Measurements from ENCODE around the gene SEZ6. TPM values are rescaled to one million over a fixed set of nuclear protein-coding genes. Genes with fewer than 3 reads are reported as not detected.

The SEZ6 gene
- total RNA-seq, 3 donors from 2014 or later: not detected

DNA sequence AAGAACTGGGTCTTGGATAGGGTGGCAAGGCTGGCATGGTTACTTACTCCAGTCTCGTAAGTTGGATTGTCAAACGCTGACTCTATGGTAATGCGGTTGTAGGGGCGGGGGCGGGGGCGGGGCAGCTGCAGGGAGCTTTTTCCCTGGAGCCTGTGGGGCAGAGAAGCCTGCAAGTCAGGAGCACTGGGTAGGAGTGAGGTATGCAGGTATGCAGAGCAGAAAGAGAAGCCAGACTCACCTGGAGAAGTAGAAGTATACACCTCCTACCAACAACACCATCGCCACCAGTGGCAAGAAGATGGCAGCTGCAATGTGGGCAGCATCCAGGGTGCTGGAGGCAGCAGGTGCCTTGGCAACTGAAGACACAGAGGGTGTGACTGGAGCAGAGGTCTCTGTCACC lies 49.7 kb downstream of the SEZ6 start:
- TF ChIP-seq POLR2AphosphoS5 (IDR thresholded peaks at IDR 0.05) (no peak), POLR2A (IDR thresholded peaks at IDR 0.05) (no peak)
- TF ChIP-seq, protein P1, sequence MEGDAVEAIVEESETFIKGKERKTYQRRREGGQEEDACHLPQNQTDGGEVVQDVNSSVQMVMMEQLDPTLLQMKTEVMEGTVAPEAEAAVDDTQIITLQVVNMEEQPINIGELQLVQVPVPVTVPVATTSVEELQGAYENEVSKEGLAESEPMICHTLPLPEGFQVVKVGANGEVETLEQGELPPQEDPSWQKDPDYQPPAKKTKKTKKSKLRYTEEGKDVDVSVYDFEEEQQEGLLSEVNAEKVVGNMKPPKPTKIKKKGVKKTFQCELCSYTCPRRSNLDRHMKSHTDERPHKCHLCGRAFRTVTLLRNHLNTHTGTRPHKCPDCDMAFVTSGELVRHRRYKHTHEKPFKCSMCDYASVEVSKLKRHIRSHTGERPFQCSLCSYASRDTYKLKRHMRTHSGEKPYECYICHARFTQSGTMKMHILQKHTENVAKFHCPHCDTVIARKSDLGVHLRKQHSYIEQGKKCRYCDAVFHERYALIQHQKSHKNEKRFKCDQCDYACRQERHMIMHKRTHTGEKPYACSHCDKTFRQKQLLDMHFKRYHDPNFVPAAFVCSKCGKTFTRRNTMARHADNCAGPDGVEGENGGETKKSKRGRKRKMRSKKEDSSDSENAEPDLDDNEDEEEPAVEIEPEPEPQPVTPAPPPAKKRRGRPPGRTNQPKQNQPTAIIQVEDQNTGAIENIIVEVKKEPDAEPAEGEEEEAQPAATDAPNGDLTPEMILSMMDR (IDR thresholded peaks at IDR 0.05): no peak
- intact Hi-C loops (cut with DNase I; ENCODE audit: low total_unique reads): no loop called here

DNA sequence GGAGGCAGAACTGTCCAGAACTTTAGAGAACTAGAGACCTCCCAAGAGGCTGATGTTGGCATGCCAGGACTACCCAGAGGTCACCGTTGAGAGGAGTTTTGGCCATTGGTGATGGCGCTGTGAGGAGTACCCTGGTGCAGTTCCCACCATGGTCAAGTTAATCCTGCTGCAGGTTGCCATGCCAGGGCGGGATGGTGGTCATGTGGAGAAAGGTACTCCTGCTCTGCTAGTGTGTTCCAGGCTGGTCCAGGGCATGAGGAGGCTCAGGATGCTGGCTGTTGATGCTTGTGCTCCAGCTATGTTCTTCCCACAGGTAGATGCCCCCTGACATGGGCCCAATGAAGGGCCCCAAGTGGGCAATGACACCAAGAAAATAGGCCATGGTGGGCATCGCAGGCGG lies 50.4 kb downstream of the SEZ6 start:
- Histone ChIP-seq H3K4me3 (no peak overlapping the region), H3K4me1 (no peaks in the 10 kb centered on the region), H3K27me3 (no peaks in the 10 kb centered on the region), H3K9me3 (no peaks in the 10 kb centered on the region), H3K27ac (no peak overlapping the region), H3K36me3 (no peaks in the 10 kb centered on the region)
- intact Hi-C loops (cut with DNase I; ENCODE audit: low total_unique reads): no loop called here
- no peak for DNase-seq (ENCODE audit: low spot score in 2 of 2)
- no peak for TF ChIP-seq POLR2AphosphoS5 (IDR thresholded peaks at IDR 0.05)
- TF ChIP-seq, protein P1 (IDR thresholded peaks at IDR 0.05): no peak
- TF ChIP-seq POLR2A (IDR thresholded peaks at IDR 0.05): no peak

More for the DNA sequence above, 49.7 kb downstream of the SEZ6 start:
- no peaks in the 10 kb centered on the region for H3K36me3 ChIP-seq
- no peaks in the 10 kb centered on the region for H3K4me1 ChIP-seq
- no peaks in the 10 kb centered on the region for H3K27me3 ChIP-seq
- H3K4me3 ChIP-seq: no peak overlapping the region
- no peak overlapping the region for H3K27ac ChIP-seq
- no peaks in the 10 kb centered on the region for H3K9me3 ChIP-seq
- no peak for DNase-seq (ENCODE audit: low spot score in 2 of 2)

DNA sequence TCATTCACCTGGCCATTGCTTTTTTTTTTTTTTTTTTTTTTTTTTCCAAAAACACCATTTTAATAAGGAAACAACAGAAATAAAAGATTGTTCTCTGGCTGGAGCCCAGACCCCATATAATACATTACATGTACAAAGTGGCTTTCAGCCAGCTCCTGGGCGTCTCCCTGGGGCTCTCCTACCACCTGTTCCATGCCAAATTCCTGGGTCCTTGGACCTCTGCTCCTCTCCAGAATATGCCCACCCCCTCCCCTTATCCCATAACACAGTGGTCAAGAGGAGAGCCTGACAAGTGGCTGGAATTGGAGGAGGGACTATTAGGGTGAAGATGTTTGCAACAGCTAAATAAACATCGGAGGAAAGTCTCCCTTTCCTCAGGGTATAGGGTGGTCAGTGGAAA lies 50.9 kb downstream of the SEZ6 start:
- Histone ChIP-seq H3K4me3 (no peak overlapping the region), H3K4me1 (no peaks in the 10 kb centered on the region), H3K9me3 (no peaks in the 10 kb centered on the region), H3K36me3 (no peaks in the 10 kb centered on the region), H3K27me3 (no peaks in the 10 kb centered on the region), H3K27ac (no peak overlapping the region)
- TF ChIP-seq POLR2AphosphoS5 (IDR thresholded peaks at IDR 0.05): no peak
- TF ChIP-seq POLR2A (IDR thresholded peaks at IDR 0.05): no peak
- TF ChIP-seq, protein P1 (IDR thresholded peaks at IDR 0.05): no peak
- no peak for DNase-seq (ENCODE audit: low spot score in 2 of 2)
- intact Hi-C loops (cut with DNase I; ENCODE audit: low total_unique reads): no loop called here

DNA sequence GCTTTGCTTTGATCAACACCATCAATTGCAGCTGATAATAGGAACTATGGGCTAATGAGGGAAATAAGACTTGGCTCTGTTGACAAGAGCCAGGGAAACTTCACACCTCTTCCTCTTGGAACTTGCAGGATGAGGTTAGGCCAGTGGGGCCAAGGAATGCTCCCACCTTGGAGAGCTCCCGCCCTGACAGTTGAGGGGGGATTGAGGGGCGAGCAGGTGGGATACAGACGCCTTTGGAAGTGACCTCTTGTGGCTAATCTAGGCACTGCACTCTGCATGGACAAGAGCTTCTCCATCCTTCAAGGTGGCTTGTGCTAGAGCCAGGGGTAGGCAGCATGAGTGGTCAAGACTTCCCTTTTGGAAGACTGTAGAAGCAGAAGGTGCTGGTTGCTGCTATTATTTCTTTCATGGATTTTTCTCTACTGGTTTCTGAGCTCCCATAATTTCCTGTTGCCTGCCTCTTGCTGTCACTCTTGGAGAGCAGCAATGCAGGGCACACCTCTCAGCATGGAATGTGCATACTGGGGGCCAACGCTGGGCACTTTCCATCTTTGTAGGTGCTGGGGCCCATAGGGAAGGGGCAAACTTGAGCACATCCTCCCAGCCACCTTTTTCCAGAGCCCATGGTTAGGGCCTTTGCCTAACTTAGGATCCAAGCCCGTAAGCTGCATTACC lies 52.3 kb downstream of the SEZ6 start:
- Histone ChIP-seq H3K4me3 (no peak overlapping the region), H3K4me1 (no peaks in the 10 kb centered on the region), H3K27ac (peak overlapping the region in 1 of 2 donors; percentile 98), H3K27me3 (no peaks in the 10 kb centered on the region), H3K36me3 (no peaks in the 10 kb centered on the region), H3K9me3 (no peaks in the 10 kb centered on the region)
- intact Hi-C loops (cut with DNase I; ENCODE audit: low total_unique reads): no loop called here
- DNase-seq (ENCODE audit: low spot score in 2 of 2): no peak
- TF ChIP-seq POLR2A (IDR thresholded peaks at IDR 0.05): no peak
- TF ChIP-seq, protein P1 (IDR thresholded peaks at IDR 0.05): peak; percentile 73 to 79 (median 76)

DNA sequence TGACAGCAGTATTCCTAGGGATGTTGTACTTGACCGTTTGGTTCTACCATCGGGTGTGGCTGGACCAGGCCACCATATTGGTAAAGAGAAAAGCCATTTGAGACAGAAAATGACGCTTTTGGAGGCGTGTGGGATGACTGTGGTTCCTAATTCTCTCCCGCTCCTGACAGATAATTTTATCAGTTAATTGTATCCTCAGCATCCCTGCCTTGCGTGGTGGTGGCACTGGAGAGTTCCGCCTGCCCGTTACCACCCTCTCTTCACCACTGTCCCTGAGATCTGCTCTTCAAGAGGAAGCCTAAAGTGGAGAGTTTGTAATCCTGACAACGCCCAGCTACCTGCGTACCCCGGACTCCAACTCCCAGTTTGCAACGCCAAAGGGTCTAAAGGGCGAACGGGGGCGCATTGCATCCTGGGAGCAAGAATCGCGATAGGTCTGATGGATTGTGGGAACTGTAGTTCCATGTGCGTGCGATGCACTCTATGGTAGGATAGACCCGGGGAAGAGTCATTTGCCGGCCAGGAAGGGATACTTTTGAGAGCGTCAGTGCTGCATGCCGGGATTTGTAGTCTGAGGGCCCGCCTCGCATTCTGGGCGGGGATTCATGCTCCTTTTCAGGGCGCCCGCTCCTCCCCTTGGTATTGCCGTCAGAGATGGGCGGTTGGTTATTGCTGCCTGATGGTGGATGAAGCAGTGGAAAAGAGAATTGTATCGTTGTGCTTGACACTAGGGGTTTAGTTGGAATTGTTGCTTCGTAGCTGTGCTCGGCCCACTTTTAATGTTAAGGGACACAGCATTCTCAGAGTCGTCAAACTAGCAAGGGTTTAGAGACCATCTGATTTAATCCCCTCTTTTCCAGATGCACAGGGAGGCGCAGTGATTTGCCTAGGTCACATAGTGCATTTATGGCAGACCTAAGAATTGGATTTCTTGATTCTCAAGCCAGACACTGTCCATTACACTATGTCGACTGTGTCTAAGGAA lies 53.5 kb downstream of the SEZ6 start:
- no peaks in the 10 kb centered on the region for H3K36me3 ChIP-seq
- no peaks in the 10 kb centered on the region for H3K4me1 ChIP-seq
- H3K27ac ChIP-seq: peak overlapping the region; percentile 98
- H3K27me3 ChIP-seq: no peaks in the 10 kb centered on the region
- H3K4me3 ChIP-seq: peak overlapping the region; percentile 56 to 97 (median 96)
- H3K9me3 ChIP-seq: no peaks in the 10 kb centered on the region
- DNase-seq (ENCODE audit: low spot score in 2 of 2): peak; percentile 95 to 99
- intact Hi-C loops (cut with DNase I; ENCODE audit: low total_unique reads): loop anchor here (1.0 kb wide), 1 partner anchor 11 kb away; no protein-coding TSS in a partner anchor
- TF ChIP-seq, protein P1 (IDR thresholded peaks at IDR 0.05): no peak
- peak; percentile 4 for TF ChIP-seq POLR2A (IDR thresholded peaks at IDR 0.05)
- TF ChIP-seq POLR2AphosphoS5 (IDR thresholded peaks at IDR 0.05): peak in 2 of 3 donors; percentile 66 to 82

Measured in breast epithelium (tissue), 4 donors.